Renal cortical epithelial cell (primary cell): ENCODE measurements around the gene PPIL3. TPM values are rescaled to one million over a fixed set of nuclear protein-coding genes. Genes with fewer than 3 reads are reported as not detected.

Source experiments
- total RNA-seq: library from RNA; depleted of rRNA; stranded (reverse); fragments of >200 nt; gene quantifications from 2 replicates; pipeline ENCODE4 v1.2.3, GENCODE V29; 2014

Gene PPIL3
- total RNA-seq, 1 donor from 2014 or later: 38.8 TPM

Other genes starting within 250 kb of the PPIL3 start
- 398 and 823 TPM in 2 replicates for gene BZW1, start 77.2 kb downstream of the PPIL3 start, total RNA-seq
- 32.1 and 84.2 TPM in 2 replicates for gene CLK1, start 24.4 kb downstream of the PPIL3 start, total RNA-seq
- gene NIF3L1, start 294 bp upstream of the PPIL3 start, total RNA-seq: 21.7 and 37.3 TPM in 2 replicates
- gene ORC2, start 74.6 kb upstream of the PPIL3 start, total RNA-seq: 18.6 and 20.7 TPM in 2 replicates
- gene HYCC2, start 182.6 kb upstream of the PPIL3 start, total RNA-seq: 10.9 and 17.1 TPM in 2 replicates
- gene NDUFB3, start 182.9 kb upstream of the PPIL3 start, total RNA-seq: 103 and 115 TPM in 2 replicates
- 253 and 297 TPM in 2 replicates for gene CFLAR, start 227.1 kb upstream of the PPIL3 start, total RNA-seq